ENCODE results near the gene TRIM13. TPM values are rescaled to one million over a fixed set of nuclear protein-coding genes. Genes with fewer than 3 reads are reported as not detected.

TRIM13 gene
- polyA plus RNA-seq, 1 of the 3 experiments (the other 2 are of a cell fraction) = 8.3 TPM

DNA sequence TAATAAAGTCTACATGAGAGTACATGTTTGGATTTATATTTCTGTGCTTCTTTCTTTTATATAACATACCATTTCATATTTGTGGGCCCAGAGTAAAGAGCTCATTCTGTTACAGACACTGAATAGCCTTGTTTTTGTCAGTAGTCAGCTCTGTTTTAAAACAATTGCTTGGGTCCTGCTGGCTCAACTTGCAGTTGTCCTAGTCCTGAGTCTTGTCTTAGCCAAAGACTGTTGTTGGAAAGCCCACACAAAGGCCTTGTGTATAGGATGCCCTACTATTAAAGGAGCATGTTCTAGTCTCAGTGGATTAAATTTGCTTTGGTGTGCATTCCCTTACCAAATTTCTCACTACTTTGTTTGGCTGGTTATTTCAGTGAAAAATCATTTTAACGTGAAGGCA is 14.6 kb downstream of the TRIM13 start (continued):
- TF ChIP-seq, protein P1, sequence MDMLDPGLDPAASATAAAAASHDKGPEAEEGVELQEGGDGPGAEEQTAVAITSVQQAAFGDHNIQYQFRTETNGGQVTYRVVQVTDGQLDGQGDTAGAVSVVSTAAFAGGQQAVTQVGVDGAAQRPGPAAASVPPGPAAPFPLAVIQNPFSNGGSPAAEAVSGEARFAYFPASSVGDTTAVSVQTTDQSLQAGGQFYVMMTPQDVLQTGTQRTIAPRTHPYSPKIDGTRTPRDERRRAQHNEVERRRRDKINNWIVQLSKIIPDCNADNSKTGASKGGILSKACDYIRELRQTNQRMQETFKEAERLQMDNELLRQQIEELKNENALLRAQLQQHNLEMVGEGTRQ (IDR thresholded peaks at IDR 0.05; ENCODE audit: borderline replicate concordance, low read depth, low read length) = no peak
- no peak for TF ChIP-seq CHD2 (IDR thresholded peaks at IDR 0.05; ENCODE audit: low read length, partially characterized antibody)

DNA sequence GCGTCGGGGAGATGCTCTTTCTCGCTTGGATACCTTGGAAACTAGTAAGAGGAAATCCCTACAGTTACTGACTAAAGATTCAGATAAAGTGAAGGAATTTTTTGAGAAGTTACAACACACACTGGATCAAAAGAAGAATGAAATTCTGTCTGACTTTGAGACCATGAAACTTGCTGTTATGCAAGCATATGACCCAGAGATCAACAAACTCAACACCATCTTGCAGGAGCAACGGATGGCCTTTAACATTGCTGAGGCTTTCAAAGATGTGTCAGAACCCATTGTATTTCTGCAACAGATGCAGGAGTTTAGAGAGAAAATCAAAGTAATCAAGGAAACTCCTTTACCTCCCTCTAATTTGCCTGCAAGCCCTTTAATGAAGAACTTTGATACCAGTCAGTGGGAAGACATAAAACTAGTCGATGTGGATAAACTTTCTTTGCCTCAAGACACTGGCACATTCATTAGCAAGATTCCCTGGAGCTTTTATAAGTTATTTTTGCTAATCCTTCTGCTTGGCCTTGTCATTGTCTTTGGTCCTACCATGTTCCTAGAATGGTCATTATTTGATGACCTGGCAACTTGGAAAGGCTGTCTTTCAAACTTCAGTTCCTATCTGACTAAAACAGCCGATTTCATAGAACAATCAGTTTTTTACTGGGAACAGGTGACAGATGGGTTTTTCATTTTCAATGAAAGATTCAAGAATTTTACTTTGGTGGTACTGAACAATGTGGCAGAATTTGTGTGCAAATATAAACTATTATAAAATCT is 15.7 kb downstream of the TRIM13 start:
- Histone ChIP-seq H3K4me2 (no peak overlapping the region), H4K20me1 (ENCODE audit: insufficient read depth) (peaks cover 27% of the 10 kb centered on the region), H3K9me2 (no peaks in the 10 kb centered on the region), H2AFZ (ENCODE audit: low read depth) (no peak overlapping the region), H3F3A (replicated peaks; ENCODE audit: insufficient read depth) (peaks cover 25% of the 10 kb centered on the region), H3K9me3 (no peaks in the 10 kb centered on the region), H3K36me3 (replicated peaks in 1 of 2; ENCODE audit: control insufficient read depth in 1 of 2, insufficient read depth in 2 of 2, low read length in 1 of 2) (peaks cover 44 to 61% of the 10 kb centered on the region in 2 experiments), H3K27ac (ENCODE audit: low read depth in 2 of 2, low read length in 1 of 2) (no peak overlapping the region), H3K4me1 (ENCODE audit: control insufficient read depth in 1 of 2, insufficient read depth in 2 of 2, low read depth in 1 of 2, low read length in 1 of 2) (peaks cover 0 to 4% of the 10 kb centered on the region in 2 experiments; a peak in 2 of 4 replicates), H3K79me2 (ENCODE audit: insufficient read depth) (peaks cover 71% of the 10 kb centered on the region), H3K4me3 (ENCODE audit: low read depth in 2 of 2, low read length in 1 of 2) (no peak overlapping the region), H3K27me3 (ENCODE audit: insufficient read depth) (no peaks in the 10 kb centered on the region), H3K9ac (no peak overlapping the region)
- POLR2A ChIA-PET = no interaction called here
- WGBS (ENCODE audit: low lambda C conversion rate) = 93% methylated on average over 6 of the region's 6 CpGs
- TF ChIP-seq CHD2 (IDR thresholded peaks at IDR 0.05; ENCODE audit: low read length, partially characterized antibody) = no peak
- no peak for TF ChIP-seq SIN3A (IDR thresholded peaks at IDR 0.05; ENCODE audit: borderline replicate concordance, low read depth, low read length)
- no peak for TF ChIP-seq TEAD4 (IDR thresholded peaks at IDR 0.05; ENCODE audit: borderline replicate concordance, insufficient read depth)
- no peak for TF ChIP-seq NFIC (IDR thresholded peaks at IDR 0.05; ENCODE audit: borderline replicate concordance)
- no peak for TF ChIP-seq TCF12 (IDR thresholded peaks at IDR 0.05)
- no peak for TF ChIP-seq NRF1 (IDR thresholded peaks at IDR 0.05; ENCODE audit: low read depth, low read length)
- TF ChIP-seq, protein P2, sequence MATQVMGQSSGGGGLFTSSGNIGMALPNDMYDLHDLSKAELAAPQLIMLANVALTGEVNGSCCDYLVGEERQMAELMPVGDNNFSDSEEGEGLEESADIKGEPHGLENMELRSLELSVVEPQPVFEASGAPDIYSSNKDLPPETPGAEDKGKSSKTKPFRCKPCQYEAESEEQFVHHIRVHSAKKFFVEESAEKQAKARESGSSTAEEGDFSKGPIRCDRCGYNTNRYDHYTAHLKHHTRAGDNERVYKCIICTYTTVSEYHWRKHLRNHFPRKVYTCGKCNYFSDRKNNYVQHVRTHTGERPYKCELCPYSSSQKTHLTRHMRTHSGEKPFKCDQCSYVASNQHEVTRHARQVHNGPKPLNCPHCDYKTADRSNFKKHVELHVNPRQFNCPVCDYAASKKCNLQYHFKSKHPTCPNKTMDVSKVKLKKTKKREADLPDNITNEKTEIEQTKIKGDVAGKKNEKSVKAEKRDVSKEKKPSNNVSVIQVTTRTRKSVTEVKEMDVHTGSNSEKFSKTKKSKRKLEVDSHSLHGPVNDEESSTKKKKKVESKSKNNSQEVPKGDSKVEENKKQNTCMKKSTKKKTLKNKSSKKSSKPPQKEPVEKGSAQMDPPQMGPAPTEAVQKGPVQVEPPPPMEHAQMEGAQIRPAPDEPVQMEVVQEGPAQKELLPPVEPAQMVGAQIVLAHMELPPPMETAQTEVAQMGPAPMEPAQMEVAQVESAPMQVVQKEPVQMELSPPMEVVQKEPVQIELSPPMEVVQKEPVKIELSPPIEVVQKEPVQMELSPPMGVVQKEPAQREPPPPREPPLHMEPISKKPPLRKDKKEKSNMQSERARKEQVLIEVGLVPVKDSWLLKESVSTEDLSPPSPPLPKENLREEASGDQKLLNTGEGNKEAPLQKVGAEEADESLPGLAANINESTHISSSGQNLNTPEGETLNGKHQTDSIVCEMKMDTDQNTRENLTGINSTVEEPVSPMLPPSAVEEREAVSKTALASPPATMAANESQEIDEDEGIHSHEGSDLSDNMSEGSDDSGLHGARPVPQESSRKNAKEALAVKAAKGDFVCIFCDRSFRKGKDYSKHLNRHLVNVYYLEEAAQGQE (IDR thresholded peaks at IDR 0.05; ENCODE audit: low read depth, low read length) = no peak
- no peak for TF ChIP-seq SMC3 (IDR thresholded peaks at IDR 0.05; ENCODE audit: low read depth, low read length)
- no peak for TF ChIP-seq RCOR1 (IDR thresholded peaks at IDR 0.05; ENCODE audit: low read length)
- TF ChIP-seq, protein P1 (IDR thresholded peaks at IDR 0.05; ENCODE audit: borderline replicate concordance, low read depth, low read length) = no peak
- TF ChIP-seq FOXJ3 (CRISPR knock-in tag; IDR thresholded peaks at IDR 0.05) = no peak
- no peak for DNase-seq
- CTCF ChIA-PET = interaction anchor here (1.0 to 2.1 kb wide), 2 partner anchors 16 to 37 kb away, joined by 4 to 10 read pairs; partner anchors contain the start of gene TRIM13

Measured in SK-N-SH (cell line).